ENCODE measurements around the gene TMEM100.
"Not testable (repeated sequence)": the region's sequence is repeated elsewhere in the genome, so short reads cannot be mapped to it uniquely, and the experiment has no call there.

Gene TMEM100

DNA sequence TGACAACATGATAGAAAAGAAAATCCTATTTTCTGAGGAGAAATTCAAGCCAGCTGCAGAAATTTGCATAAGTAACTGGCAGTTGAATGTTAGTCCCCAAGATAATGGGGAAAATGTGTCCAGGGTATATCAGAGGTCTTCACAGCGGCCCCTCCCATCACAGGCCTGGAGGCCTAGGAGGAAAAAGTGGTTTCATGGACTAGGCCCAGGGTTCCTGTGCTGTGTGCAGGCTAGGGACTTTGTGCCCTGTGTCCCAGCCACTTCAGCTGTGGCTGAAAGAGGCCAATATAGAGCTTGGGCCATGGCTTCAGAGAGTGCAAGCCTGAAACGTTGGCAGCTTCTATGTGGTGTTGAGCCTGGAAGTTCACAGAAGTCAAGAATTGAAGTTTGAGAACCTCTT lies 35.6 kb downstream of the TMEM100 start:
- no peak for DNase-seq (ENCODE audit: low spot score)

DNA sequence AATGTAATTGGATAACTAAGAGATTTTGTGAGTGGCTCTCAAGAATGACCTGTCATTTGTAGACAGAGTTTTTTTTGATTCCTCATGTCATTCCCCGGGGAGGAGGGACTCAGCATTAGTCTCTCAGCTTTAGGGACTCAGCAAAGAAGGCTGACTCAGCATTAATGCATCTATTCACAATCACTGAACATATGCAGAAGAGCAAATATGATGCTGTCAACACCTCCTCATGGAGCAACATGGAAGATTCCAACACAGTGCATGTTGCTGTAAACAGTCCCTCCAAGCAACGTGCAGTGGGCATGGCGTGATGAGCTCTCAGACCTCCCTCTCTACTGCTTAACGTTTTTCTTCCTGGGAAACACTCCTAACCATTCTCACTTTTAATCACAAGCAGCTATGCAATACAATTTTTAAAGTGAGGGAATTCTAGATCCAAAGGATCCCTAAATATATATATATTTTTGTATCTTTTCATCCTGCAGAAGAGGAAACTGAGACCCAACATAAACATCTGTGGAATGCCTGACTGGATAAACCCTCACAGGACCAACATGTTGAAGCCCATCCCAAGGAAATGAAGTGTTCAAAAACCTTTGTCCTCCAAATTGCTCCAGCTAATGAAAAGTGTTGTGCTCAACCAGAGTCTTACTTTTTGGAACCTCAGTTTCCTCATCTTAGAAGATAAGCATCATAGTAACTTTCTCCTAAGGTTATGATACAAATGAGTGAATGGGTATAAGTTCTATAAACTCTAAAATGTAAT lies 38.9 kb downstream of the TMEM100 start:
- no peak for DNase-seq (ENCODE audit: low spot score)

DNA sequence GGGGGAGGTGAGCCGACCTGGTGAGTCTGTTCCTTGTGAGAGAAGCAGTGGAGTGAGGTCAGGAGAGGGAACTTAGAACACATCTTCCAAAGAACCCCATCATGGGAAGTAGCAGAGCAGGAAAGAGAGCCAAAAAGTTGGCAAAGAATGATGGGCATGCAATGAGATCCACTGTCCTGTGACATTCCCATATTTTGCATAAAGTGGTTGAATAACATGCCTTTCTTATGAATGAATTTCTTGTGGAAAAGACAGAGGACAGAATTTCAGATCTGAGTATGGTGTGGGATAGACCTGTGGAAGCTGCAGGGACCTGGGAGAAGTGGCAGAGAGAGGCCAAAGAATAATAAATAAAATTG lies 41.3 kb downstream of the TMEM100 start:
- DNase-seq (ENCODE audit: low spot score): no peak

DNA sequence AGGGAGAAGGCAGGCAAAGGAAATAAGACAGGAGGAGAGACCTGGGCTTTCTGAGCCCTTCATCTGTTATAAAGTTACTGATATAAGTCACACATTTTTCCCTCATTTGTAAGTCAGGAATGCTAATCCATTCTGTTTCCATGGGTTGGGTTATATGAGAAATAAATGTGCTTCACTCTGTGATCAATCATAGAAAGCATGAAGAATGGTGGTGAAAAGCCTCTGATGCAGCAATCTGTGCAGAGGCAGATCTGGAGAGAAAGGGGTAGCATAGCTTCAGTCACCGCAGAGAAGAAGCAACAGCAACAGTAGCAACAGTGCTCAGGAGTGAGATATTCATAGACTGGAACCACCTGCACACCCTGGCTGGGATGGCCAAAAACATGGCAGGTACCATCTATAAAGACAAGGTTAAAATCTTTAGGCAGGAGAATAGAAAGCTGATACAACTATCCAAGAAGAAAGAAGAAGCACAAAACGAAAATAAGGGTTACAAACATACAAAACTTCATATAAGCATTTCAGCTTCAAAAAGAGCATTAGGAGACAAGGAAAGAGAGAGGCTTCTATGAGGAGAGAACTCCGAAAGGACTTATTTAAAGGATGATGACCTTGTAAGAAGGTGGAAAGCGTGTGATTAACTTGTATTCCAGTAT lies 41.9 kb downstream of the TMEM100 start:
- DNase-seq (ENCODE audit: low spot score): no peak

DNA sequence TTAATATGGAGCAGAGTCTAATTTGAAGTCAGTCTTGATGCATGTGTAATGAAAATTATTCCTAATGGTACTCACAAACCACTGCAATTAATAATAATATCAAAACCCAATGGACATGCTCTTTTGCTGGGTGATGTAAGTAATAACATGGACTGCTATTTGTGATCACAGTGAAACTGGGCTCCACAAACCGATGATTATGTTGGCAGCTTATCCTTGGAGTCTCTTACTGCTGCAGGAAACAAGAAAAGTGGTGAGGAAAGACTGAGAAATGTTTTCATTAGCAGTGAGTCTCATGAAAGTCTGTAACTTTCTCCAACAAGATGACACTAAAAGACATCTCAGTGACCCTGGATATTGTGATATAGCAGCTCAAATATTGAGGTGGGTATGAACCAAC lies 45.2 kb downstream of the TMEM100 start:
- DNase-seq (ENCODE audit: low spot score): no peak

DNA sequence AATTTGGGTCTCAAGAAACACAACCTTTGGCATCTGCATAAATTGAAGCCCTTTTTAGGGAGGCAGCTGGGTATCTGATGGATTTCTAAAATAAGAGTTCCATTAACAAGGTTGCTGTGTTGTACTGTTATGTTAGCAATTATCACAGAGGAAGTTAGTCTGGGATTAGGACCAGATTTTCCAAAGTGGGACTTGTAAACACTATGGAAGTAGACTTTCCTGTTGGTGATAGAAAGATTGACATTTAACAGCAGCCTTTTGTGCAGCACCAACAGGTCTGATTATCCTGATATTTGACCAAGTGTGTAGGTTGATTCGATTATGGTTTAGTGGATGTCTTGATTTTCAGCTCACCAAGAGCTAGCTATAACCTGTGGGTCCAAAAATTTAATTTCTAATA lies 46.4 kb downstream of the TMEM100 start:
- no peak for DNase-seq (ENCODE audit: low spot score)

DNA sequence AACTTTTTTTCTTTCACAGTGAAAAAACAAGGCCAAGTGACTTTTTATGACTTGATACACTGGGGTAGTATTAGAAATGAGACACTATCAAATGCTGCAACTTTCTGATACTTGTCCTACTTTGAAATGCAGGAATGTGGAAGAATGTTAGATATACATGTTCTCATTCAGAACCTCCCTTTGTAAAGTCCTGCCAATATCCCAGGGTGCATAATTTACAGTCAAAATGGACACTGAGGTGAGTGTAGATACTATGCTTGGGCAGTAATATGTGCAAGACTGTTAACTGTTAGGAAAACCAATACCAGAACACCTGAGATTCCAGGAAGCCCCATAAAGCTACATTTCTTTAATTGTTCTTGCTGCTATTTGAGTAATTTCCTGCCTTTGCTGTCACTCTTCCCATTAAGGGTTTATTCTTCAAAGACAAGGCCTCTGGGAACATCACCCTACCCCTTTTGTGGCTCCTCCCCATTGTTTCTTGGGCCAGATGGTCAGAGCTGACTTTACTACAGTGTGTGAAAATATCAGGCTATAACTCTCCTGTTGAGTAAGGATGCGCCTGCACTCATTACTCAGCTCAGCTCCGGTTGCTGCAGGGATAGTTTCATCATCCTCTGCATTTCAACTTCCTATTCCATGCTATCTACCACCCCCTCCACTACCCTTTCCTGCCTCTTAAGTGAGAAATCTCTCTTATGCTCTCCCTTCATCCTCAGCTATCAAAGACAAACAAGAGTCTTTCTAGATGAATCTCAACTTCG lies 48.7 kb downstream of the TMEM100 start:
- no peak for DNase-seq (ENCODE audit: low spot score)

DNA sequence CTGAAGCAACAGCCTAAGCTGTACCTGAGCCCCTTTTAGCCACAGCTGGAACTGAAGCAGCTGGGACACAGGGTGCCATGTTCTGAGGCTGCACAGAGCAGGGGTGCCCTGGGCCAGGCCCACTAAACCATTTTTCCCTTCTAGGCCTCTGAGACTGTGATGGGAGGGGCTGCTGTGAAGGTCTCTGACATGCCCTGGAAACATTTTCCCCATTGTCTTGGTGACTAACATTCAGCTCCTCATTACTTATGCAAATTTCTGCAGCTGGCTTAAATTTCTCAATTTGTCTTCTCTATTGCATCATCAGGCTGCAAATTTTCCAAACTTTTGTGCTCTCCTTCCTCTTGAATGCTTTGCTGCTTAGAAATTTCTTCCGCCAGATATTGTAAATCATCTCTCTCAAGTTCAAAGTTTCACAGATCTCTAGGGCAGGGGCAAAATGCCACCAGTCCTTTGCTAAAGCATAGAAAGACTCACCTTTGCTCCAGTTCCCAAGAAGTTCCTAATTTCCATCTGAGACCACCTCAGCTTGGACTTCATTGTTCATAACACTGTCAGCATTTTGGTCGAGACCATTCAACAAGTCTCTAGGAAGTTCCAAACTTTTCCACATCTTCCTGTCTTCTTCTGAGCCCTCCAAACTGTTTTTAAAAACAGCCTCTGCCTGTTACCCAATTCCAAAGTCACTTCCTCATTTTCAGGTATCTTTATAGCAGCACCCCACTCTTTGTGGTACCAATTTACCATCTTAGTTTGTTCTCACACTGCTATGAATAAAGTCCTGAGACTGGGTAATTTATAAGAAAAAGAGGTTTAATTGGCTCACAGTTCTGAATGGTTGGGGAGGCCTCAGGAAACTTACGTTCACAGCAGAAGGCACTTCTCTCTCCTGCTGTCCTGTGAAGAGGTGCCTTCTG lies 49.8 kb downstream of the TMEM100 start:
- DNase-seq (ENCODE audit: low spot score): no peak

DNA sequence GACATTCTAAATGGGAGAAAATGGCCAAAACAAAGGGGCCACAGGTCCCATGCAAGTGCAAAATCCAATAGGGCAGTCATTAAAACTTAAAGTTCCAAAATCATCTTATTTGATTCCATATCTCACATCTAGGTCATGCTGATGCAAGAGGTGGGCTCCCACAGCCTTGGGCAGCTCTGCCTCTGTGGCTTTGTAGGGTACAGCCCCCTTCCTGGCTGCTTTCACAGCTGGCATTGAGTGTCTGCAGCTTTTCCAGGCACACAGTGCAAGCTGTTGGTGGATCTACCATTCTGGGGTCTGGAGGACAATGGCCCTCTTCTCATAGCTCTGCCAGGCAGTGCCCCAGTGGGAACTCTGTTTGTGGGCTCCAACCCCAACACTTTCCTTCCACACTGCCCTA lies 50.7 kb downstream of the TMEM100 start:
- not testable (repeated sequence) for DNase-seq (ENCODE audit: low spot score)

All from kidney tubule cell (primary cell).